GM21367 (cell line): Measurements from ENCODE around the gene RGL1.

Source experiments
- ATAC-seq: cut with Tn5 transposase; IDR thresholded peaks from one replicate; pipeline ENCODE4 v1.9.1; 2021; ENCODE audit not compliant: unreplicated experiment

RGL1 gene

DNA sequence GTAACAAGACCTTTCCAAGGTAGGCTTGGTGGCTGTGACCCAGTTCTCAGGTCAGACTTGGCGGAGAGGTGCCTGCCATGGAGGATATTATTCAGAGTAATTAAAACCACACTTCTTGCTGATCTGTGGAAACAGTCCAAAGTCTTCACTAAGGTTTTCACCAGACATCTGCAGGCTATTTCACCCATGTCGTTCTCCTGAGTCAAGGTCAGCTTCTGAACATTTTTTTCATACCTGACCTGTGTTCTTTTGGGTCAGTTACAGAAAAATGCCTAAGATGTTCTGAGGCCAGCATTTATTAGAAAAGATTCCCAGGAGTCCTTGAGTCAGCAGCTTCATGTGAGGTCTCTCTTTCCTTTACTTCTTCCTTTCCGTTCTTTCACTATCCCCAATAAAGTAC is 54.9 kb downstream of the RGL1 start:
- ATAC-seq = no peak

DNA sequence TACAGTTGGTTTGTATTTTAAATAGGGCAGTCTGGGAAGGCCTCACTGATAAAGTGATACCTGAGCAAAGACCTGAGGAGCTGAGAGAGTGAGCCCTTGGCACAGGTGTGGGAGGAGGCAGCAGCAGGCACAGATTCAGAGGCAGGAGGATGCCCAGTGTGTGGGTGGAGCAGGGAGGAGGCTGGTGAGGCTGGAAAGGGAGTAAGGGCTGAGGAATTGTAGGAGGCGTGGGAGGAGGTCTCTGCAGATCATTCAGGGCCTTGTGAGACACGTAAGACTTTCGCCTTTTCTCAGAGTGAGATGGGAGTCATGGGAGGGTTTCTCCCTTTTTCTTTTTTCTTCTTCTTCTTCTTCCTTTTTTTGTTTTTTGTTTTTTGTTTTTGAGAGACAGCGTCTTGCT is 58.0 kb downstream of the RGL1 start:
- no peak for ATAC-seq

DNA sequence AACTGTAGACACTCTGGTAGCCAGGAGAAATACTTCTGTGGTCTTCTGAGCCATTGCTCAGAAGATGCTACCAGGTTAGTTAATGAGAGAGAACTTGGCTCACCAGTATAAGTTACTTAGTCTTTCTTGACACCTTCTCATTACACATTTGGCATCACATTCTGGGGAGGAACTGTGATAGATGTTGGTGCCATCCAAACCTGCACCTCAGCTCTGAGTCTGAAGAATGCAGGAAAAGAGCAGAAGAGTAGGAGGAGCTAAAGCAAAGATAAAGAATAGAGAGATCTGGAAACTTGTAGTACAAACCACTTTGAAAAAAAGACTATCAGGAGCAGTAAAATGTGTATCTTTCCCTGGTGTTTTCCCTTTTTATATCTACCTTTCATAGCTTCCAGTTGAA is 58.9 kb downstream of the RGL1 start:
- no peak for ATAC-seq

DNA sequence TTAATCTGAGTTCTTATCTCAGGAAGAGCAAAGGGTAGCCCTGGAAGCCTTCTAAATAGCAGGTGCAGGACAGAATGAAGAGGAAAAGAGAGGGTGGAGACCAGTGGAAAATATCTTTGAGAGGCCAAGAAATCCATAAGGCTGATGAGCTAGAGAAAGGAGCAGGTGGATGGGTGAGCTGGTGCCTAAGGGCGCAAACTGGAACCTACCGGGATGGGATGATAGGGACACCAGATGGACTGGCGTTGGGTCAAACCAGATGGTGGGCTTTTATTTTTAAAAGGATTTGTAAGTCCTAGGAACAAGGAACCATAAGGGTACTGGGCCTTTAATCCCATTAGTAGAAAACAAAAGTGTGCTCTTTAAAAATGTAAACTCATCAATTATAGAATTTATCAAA is 59.7 kb downstream of the RGL1 start:
- ATAC-seq = no peak

DNA sequence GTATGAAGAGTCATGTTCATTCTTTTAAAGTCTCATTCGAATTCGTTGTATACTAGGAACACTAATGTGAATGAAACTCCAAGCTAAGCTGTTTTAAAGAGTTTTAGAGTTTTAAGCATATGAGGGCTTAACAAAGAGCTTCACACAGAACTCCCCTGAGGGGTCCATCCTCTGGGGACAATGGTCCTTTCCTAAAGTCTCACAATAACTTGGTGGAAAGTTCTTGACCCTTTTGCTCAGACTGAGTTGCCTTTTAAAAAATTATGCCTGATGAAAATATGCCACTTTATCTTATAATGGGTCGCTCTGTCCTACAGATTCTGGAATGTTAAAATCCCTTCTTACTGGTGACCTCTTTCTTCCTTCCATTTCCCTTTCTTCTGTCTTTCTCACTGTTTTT is 64.3 kb downstream of the RGL1 start:
- no peak for ATAC-seq

DNA sequence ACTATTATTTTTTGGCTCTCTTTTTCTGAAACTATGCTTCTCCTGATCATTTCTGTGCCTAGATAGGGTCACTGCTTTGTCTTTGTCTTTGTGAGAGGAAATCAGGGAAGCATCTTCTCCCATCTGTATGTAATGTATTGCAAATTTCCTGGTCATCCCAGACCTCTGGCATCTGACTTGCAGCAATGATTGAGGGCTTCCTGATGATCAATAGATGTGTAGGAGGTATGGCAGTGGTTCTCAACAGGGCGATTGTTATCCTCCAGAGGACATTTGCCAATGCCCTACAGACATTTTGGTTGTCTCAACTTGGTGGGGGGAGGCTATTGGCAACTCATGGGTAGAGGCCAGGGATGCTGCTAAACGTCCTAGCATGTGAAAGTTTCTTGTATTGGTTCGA is 64.7 kb downstream of the RGL1 start:
- no peak for ATAC-seq

DNA sequence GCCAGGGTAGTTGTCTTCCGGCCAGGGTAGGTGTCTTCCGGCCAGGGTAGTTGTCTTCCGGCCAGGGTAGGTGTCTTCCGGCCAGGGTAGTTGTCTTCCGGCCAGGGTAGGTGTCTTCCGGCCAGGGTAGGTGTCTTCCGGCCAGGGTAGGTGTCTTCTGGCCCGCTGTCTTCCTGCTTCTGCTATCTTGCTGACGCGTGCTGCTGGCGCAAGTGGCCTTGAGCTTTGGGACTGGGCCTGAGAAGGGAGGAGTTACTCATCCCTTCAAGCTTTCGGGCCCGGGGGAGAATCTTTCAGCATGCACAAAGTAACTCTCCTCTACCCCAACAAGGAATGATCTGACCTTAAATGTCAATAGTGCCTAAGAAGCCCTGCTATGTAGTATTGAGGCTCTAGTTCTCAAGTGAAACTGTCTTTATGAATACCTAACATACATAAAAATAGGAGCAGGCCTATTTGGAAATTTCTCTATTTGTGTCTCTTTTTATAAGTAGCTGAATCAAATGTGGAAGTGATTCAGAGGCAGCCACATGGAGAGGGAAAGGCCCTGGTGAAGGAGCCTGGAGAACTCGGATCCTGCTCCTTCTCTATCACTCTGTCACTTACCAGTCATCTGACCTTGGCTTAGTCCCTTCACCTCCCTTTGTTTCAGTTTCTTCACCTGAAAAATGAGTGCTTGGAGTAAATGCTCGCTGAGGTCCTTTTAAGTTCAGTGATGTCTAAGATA is 65.6 kb downstream of the RGL1 start:
- no peak for ATAC-seq

DNA sequence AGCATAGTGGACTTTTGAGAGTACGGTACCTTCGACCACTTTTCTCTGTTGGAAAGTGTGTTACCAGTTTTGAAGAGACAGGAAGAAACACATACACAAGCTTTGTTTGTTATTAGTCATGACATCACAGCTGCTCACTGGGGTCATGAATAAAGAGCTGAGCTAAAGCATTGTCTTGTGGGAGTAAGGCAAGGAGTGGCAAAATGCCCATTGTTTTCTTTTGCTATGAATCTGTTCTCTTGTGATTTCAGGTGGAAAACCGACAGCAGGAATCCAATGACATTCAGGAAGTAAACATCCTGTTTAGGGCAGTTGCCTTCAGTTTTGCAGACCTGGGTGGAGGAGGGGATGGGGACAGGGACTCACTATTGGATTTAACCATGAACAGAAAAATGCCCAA is 66.2 kb downstream of the RGL1 start:
- ATAC-seq = no peak

DNA sequence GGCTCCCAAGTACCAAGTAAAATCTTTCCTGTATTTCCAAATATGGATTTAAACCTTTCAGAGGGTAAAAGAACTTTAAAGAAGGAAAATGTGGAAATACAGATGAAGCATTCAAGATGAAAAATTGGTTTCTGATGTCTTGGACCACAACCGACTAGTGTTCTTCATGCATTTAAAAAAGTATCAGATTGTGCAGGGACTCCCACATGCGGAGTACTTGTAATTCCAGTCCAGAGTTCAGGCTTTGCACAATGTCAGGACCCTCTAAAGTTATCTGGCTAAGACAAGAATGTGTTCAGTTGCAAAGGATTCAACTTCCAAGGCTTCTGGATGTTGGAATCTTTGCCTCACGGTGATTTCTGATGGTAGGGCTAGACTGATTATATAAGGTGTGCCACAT is 66.7 kb downstream of the RGL1 start:
- no peak for ATAC-seq

DNA sequence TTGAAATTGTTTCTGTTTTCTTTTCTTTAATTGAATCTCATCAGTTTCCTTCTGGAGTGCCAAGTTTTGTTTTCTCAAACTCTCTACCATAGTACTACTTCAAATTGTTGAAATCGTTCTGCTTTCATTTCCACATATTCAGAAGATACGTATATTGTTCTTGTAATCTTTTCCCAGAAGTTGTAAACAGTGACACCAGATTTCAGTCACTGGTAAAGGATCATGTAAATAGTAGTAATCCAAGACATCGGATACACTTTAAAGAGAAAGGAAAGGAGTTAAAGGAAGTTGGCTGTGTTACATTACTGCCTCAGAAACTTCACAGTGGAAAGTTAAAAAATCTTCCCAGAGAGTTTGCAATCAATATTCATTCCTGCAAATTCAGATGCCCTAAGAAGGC is 67.5 kb downstream of the RGL1 start:
- ATAC-seq = no peak

DNA sequence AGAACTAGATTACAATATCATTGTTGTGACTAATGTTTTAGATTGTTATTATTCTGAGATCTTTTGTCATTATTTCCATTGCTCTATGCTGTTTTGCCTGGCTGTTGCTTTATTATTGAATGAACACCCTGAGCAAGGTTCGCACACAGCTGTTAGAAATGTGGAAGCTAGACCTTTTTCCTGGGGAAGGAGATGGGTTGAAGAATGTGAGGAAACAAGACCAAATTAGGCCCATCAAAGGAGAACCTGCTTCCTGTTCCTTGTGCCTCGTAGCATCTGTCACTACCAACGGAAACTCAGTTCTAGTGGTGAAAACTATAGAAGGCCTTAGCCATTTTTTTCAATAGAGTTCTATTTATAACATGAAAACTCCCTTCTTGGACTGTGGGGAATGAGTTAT is 68.7 kb downstream of the RGL1 start:
- ATAC-seq = no peak

DNA sequence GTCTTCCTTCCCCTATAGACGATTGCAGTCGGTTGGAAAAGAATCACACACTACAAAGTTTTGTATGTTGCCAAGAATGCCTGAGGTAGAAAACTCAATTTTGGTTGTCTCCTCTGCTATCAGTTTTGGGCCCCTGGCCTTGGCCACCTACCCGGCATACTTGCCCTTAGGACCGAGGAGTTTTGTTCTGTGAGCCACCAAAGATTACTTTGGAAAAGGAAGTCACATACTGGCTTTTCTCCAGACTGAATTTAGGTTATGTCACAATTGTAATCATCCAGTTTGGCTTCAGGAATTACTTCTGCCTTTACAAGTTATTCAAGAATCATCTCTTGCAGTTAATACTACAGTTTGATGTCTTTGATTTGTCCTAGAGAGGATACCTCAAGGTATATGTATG is 71.4 kb downstream of the RGL1 start:
- no peak for ATAC-seq

DNA sequence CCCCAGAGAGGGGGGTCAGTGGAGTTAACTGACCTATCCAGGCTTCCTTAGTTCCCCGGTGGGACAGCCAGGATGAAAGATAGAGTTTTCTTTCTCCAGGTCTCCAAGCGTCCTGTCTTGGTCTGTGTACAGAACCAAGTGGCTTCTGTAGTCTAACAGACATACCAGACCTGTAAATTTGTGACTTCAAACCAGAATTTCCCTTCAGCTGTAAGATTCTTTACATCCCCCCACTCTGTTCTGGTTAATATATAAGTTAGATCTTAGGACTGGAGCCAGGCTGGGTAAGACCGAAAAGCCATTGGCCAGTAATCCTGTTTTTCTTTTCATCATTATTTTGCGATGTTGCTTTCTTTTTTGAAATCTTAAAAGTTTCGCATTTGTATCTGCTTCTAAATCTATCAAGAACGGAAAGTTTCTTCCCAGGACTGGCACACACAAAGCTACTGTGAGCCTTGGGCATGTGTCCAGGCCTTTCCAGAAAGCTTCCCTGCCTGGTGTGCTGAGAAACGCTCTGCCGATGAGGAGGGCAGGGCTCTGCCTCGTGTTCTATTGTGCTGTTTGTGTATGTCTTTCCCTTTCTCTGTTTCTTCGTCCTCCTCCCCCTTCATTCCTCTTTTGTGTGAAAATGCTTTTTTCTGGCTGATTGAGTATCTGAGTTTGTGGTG is 72.3 kb downstream of the RGL1 start:
- ATAC-seq = no peak

DNA sequence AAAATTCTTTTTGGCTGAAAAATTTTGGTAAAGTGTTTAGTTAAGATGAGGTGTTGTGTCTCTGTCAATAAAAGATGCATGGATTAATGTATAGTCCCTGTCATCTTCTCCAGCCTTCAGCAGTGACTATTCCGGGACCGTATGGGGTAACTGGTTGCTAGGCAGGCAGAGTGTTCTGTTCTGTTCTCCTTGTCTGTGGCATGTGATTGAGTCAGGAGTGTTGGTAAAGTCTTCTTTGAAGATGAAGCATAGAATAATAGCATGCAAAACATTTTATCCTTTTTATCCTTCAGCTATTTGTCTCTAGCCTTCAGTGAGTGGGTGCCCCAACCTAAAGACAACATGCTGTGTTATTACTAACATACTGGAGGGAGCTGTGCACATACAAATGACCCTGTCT is 74.6 kb downstream of the RGL1 start:
- no peak for ATAC-seq

DNA sequence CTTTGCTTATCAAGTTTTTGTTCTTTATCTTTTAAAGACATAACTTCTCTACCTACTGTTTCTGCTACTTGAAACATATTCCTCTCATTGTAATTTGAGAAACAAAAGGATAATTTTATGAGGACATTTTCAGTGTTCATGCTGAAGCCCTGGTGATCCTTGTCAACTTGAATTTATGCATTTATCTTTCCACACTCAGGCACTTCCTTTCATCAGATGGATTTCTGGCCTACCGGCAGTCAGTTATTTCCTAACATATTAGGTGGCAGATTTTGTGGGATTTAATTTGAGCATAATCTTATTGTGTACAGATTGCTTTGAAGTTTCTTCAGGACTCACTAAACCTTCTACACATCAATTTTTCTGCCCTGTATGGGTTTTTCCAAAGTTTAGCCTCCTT is 75.0 kb downstream of the RGL1 start:
- no peak for ATAC-seq

DNA sequence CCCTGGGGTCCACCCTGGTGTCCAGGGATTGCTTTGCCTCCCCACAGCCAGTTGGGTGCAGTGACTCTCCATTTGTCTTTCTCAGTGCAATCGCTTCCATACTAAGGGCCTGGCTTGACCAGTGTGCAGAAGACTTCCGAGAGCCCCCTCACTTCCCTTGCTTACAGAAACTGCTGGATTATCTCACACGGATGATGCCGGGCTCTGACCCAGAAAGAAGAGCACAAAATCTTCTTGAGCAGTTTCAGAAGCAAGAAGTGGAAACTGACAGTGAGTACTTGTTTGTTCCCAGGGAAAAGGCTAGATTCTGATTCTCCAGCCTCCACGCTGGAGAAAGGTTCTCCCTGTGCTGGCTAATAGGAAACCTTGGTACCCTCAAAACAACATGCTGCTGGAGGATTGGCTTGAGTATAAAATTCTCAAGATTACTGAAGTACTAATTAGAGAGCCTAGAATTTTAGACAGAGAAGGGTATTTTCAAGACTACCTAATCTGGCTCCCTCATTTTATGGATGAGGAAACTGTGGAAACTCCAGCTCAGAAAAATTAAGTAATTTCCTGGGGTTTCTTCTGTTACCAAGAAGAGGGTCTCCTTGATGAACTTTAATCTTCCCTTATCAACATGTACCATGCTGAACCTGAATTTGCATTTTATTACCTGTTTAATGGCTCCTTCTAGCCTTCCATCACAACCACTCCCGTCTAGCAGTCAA is 75.8 kb downstream of the RGL1 start:
- ATAC-seq = no peak

DNA sequence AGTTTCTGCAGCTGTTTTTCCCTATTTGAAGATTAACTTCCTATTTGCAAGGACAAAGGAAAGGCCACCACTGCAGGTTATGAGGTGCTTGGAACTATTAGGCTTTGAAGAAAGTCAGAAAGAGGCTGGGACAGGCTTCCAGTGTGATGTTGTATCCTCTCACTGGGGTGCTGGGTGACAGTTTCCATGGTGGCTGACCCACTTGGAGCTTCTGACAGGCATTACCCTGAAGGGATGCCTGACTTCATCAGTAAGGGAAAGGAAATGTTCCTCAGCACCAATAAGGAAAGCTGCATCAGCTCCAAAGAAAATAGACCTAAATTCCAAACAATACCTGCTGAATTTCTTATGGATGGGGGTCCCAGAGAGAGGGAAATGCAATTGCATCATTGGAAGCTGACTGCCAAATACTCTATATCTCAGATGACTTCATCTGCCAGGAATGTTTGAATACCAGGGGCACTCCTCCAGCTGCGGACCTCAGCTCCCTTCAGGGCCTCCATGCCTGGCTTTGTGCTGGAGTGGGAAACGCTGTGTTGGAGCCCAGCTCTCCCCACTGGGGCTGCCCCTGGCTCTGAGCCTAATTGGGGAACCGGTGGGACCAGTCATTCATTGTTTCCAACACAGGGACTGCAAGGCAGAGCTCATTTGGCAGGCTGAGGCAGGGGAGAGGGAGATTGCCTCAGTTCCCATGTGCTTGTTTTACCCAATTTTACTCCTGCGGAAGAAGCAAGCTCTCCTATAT is 76.6 kb downstream of the RGL1 start:
- no peak for ATAC-seq

DNA sequence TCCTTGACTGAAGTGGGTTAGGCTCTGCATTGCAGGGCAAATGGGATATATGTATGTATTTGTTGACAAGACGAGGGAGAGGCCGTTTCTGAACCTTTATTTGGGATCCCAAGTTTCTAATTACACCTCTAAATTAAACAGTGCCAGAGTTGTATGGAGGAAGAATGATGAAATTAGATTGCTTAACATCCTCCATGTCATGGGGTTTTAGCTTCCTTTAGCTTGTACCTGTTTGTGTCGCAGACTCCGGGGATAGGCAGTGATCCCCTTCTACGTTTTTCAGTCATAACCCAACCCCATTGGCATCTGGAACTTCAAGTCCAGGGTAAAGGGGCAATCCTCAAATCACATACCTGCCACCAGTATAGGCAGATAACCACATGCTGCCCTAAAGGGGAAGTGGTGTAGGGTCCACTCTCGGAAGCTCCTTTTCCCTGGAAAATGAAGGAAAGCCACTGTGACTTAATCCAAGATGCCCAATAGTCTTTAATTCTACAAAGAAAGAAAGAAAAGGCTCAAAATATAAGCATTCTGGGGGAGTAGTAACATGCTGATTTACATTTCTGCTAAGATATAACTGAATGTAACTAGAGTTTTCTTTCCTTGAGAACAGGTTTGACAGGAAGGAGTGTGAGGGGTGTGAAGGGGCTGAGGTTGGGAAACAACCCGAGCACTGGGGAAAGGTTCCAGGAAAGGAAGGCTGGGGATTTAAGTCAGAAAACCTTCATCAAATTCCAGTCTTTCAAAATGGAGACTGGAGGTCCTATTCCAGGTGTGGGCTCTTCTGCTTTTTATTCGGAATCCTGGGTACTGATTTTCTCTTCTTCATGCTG is 77.6 kb downstream of the RGL1 start:
- no peak for ATAC-seq

DNA sequence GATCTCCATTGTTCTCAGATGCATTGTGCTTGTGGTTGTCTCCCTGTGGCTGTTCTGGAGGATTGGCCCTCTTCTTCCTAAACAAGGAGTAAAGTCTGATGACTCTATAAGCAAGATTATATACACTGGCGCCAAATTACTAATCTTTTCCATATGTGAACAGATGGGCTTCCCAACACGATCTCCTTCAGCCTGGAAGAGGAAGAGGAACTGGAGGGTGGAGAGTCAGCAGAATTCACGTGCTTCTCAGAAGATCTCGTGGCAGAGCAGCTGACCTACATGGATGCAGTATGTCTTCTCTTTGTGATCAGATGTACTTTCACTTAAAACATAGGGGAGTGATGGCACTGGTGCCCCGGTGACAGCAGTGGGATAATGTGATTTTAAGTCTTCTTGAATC is 78.7 kb downstream of the RGL1 start:
- ATAC-seq = no peak

DNA sequence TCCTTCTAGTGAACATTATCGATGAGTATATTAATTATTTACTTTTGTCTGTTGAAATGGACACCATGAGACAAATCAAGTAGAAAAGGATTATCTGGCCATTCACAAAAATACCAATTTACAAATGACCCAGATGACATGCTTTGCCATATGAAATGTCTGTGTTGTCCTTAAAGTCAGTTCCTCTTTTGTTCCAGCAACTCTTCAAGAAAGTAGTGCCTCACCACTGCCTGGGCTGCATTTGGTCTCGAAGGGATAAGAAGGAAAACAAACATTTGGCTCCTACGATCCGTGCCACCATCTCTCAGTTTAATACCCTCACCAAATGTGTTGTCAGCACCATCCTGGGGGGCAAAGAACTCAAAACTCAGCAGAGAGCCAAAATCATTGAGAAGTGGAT is 79.6 kb downstream of the RGL1 start:
- ATAC-seq = no peak
